Brain pericyte (primary cell): ENCODE data around the gene PTPRN2.
"Not testable (repeated sequence)": the region's sequence is repeated elsewhere in the genome, so short reads cannot be mapped to it uniquely, and the experiment has no call there.

Experiments
- DNase-seq: peaks from one replicate; pipeline ENCODE4 v3.0.0-alpha.2; 2012; ENCODE audit warnings: low read depth, low spot score

Gene PTPRN2

GRCh38 chr7:157568106-157568769 lies 1019.4 kb downstream of the PTPRN2 start:
- DNase-seq: no peak

DNA sequence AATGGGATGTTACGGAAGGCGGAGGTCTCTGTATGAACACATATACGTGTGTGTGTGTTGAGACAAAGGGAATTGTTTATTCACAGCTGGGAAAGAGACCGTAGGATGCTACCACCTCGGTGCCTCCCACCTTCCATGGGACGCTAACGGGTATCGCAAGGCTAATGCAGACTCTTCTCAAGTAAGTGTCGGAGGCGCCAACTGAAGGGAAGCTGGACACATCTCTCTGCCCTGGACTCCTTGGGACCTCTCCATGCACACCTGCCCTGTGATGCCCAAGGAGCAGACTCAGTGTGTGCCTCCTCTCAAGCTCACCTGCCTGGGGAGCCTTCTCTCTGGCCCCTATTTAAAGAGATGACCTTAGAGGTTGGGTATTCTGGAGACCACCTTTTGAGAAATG lies 1020.0 kb downstream of the PTPRN2 start:
- no peak for DNase-seq

GRCh38 chr7:157566631-157567006 lies 1021.0 kb downstream of the PTPRN2 start:
- DNase-seq: no peak

DNA sequence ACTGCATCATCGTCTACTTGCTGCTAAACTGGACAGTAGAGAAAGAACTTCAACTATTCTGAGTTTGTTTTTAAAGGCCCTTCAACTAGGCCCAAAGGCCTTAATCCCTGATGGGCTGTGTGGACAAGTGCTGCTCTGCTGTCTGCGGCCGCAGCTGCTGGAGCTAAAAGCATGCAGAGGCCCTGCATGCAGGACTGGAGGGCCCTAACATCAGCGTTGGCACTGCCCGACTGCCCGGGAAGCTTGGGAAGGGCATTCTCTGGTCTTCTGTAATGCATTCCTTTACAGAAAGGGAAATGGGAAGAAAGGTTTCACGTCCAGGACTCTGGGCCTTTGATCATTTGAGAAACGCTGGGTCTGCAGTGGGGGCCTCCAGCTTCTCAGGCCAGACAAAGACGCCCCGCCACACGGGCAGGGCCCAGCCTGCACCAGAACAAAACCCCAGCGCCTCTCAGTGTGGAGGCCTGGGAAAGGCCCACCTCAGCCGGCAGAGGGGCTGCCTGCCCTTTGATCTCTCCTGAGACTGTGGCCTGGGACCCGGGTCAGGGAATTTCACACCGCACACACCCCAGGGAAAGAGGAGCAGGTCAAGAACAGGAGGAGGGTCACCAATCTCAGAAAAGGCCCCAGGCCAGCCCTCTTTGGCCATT lies 1021.5 kb downstream of the PTPRN2 start:
- no peak for DNase-seq

GRCh38 chr7:157565201-157565626 lies 1022.4 kb downstream of the PTPRN2 start:
- DNase-seq: peak; percentile 7

DNA sequence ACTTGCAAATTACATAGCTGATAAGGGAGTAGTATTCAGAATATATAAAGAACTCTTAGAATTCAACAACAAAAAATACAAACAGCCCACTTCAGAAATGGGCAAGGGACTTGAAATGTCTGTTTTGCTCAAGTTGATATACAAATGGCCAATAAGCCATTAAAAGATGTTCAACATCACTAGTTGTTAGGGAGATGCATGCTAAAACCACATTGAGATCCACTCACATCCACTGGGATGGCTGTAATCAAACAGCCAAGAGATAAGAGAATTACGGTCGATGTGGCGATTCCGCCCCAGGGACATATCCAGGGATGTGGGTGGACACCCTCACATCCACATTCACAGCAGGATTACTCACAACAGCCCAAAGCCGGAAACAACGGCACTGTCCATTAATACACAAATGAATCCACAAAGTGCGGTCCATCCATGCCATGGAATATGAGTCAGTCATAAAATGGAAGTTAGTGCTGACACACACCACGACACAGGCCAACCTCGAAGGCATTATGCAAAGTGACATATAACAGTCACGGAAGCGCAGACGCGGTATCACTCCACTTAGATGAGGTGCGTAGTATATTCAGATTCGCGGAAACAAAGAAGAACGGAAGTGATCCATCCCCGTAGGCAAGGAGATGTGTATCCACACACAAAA lies 1023.0 kb downstream of the PTPRN2 start:
- no peak for DNase-seq

- not testable (repeated sequence) for DNase-seq
These were observed 1024.0 kb downstream of the PTPRN2 start for GRCh38 chr7:157563467-157564135.

DNA sequence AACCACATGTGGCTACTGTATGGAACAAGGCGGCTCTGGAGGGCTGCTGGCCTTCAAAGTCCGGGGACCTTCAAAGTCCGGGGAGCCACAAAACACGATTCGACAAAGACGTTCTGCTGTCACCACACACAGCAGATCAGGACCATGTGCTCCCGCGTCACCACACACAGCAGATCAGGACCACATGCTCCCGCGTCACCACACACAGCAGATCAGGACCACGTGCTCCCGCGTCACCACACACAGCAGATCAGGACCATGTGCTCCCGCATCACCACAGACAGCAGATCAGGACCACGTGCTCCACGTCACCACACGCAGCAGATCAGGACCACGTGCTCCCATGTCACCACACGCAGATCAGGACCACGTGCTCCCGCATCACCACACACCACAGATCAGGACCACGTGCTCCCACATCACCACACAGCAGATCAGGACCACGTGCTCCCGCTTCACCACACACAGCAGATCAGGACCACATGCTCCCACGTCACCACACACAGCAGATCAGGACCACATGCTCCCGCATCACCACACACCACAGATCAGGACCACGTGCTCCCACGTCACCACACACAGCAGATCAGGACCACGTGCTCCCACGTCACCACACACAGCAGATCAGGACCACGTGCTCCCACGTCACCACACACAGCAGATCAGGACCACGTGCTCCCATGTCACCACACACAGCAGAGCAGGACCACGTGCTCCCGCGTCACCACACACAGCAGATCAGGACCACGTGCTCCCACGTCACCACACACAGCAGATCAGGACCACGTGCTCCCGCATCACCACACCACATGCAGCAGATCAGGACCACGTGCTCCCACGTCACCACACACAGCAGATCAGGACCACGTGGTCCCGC lies 1024.9 kb downstream of the PTPRN2 start:
- not testable (repeated sequence) for DNase-seq

DNA sequence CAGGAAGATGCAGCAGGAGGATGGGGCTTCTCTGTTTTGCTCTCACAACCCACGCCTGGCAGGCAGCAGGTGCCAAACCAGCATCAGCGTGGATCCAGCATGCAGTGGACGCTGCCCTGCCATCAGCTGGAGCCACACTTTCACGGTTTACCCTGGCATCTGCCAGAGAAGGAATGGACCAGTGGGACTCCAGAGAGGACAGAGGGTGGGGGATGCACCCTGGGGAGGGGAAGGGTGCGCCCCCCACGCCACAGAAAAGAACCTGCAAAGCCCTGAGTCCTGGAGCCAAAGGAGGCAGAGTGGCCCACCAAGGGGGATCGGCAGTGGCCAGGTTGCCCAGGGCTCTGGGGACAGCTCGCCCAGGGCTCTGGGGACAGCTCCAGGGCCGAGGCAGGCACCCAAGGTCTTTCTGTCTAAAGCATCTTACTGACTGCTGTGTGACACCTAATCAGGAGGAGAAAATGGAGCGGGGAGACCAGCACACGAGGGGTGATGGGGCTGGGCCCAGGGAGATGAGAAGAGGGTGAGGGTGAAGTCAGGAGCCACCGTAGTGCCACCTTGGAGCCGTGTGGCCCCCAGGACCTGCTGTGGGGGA lies 1025.7 kb downstream of the PTPRN2 start:
- DNase-seq: no peak

DNA sequence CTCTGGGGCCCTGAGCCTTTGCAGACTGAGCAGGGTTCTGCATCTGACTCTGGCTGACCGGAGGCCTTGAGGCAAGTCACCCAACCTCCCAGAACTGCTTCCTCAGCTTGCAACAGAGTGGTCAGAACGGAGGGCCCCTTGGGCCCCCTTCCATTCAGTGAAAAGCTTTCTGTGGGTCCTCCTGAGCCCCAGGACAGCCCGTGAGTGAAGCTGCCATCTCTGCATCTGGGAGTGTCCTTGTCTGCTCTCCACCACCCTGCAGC lies 1026.2 kb downstream of the PTPRN2 start:
- no peak for DNase-seq

DNA sequence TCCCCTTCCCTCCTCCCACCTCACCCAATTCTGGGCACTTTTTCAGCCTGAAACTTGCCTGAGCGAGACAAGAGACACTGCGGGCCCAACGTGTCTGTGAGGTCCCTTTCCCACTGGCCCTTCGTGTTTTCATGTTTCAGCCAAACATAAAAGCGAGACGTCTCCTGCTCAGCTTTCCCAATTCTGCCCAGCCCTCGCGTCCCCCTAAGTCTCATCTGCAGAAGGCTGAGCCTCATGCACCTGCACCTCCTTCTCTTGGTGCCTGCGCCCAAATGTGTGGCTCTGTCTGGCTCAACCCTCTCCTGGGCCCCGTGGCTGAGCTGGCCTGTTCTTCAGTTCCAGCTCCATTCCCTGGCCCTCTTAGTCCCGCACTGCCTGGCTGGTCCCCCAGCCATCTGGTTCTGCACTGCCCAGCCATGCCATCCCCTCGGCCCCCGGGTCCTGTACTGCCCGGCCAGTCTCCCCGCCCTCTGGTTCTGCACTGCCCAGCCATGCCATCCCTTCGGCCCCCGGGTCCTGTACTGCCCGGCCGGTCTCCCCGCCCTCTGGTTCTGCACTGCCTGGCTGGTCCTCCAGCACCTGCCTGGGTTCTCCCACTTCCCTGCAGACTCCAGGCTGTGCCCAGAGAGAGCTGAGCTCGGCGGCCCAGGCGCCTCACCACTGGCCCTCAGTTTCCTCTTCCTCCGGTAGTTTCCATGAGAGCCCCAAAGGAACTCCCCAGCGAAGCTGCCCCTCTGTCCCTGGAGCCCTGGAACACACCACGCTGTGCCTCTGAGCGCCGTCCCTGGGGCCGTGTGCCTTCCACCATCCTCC lies 1026.7 kb downstream of the PTPRN2 start:
- no peak for DNase-seq

DNA sequence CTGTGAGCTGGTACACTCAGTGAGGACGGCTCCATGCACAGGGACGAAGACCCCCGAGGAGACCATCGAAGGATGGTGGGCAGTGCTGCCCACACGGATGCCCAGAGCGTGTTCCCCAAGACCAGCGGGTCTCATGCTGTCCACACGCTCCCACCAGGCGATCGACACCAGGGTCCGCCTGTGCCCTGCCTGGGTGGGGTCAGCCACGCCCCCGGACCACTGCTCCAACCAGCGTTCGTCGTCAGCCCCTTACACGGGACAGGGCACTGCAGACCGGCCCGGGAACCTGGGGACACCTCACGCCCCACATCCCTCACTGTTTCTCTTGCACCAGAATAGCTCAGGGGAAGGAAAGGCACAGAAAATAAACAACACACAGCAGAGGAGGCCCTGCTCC lies 1027.4 kb downstream of the PTPRN2 start:
- DNase-seq: no peak

DNA sequence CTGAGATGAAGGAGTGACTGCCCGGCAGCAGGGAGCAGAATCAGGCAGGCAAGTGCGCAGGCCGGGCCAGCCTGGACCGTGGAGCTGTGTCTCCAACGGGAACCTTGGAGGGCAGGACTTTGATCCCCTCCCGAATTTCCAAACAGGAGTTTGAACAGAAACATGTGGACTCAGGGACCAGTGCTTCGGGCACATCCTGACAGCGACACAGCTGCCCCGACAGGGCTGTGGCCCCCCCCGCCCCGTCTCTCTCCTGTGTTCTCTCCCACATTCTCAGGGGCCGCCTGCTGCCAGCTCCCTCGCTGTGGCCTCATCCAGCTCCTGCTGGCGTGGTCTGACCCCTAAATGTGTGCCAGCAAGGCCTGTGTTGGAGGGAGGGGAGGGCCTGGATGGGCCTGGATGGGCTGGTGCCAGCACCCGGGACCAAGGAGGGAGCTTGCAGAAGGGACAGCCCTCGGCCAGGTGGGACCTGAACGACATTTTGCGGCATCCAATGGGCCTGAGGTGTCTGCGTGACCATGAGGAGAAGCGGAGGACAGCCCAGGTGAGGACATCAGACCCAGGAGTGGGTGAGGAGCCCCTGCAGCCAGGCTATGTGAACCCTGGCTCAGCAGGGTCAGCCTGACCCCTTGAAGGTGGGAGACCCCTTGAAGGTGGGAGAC lies 1027.9 kb downstream of the PTPRN2 start:
- DNase-seq: no peak

DNA sequence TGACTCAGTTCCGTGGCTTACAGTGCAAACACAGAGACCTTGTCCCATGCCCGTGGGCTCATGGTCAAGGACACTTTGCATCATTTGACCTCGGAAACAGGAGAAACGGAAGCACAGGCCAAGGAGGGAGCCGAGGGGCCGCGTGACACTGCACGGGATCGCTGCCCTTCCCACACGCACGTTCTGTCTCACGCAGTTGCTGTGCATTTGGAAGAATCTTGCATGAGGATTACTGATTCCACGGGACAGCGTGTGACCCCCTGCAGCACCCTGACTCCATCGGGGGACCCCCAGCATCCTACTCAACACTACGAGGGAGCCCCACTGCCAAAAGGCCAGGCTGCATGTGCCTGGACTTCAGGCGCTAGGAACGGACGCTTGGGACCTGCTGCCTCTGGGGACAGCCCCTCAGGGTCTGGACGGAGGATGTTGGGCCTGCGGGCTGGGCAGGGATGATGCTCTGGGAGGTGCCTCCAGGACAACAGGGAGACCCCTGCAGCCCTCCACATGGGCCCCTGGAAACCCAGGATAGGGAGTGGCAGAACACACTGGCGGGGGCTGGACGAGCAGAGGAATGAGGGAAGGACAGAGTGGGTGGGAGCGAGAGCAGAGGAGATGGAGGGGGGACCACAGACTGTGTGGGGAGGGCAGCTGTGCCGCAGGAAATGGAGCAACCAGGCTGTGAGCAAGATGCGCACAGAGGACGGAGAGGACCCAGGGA lies 1028.6 kb downstream of the PTPRN2 start:
- no peak for DNase-seq

DNA sequence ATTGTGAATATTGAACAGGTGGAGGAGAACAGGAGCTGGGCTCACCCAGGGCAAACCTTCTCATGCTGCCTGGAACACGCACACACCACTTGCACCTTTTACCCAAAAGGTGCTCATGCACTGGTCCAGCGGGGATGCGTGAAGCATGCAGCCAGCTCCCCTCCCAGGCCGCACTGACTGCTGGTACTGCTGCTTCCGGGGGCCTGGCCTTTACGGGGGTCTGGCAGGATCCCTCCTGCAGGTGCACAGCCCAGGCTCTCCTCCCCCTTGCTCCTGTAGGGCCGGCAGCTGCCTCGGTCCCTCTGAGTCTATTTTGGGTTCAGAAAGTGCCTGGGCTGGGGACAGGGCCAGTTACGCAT lies 1029.1 kb downstream of the PTPRN2 start:
- DNase-seq: no peak

DNA sequence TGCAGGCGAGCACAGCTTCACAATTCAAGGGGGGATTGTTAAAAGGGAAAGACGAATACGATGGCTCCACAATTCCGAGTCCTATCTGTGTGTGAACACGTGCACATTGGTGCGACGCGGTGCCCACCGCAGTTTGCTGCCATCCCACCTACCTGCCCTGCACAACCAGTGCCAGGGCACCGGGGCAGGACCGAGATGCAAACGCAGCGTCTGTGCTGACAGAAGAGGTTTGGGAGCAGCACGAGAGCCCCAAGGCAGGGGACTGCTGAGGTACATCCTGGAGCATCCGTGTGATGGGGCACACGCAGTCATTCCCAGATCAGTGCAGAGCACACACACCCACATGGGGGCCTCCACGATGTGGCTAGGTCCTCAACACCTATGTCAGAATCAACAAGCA lies 1029.6 kb downstream of the PTPRN2 start:
- DNase-seq: no peak

DNA sequence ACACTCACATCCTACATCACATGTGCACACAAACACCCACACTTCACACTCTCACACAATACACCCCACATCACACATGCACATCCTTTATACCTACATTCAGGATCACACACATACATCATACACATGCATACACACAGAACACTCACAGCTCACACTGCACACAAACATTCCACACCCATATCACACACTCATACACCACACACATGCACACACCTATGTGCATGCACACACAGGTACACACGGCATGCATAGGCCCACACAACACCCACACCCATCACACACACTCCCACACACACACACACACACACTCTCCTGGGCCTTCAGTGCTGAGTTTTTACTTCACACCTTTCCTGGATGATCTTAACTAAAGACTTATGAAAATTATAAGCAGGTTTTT lies 1030.4 kb downstream of the PTPRN2 start:
- DNase-seq: no peak

DNA sequence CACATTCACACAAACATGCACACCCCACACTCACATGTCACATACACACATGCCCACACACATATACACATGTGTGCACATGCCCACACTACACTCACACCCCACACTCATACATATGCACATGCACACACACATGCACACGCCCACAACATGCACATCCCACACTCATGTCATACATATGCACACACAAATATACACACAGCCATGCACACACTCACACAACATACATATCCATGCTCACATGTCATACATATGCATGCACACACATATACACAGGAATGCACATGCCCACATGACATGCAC lies 1031.0 kb downstream of the PTPRN2 start:
- DNase-seq: no peak

DNA sequence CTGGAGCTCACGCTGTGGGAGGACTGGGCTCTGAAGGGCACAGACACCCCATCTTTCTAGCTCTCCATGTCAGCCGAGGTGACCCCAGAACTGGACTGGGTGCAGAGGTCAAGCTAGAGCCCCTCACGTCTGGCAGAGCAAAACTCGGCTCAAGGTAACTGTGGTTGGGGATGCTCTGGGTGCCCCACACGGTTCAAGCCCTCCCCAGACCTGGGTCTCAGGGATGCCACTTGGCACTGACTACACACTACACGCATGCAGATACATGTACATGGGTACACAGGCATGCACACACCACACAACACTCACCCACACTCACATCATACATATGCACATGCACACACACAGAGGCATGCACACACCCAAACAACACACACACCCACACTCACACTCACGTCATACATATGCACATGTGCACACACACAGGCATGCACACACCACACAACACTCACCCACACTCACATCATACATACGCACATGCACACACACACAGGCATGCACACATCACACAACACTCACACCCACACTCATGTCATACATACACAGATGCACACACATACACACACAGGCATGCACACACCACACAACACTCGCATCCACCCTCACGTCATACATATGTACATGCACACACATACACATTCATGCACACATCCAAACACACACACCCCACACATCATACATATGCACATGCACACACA lies 1031.5 kb downstream of the PTPRN2 start:
- no peak for DNase-seq
